ENCODE data around the gene AREL1.

Gene AREL1

GRCh38 chr14:74627076-74627475, 85.8 kb downstream of the AREL1 start:
- TF ChIP-seq SPI1 (IDR thresholded peaks at IDR 0.05; ENCODE audit: borderline replicate concordance, low read depth) = peak; percentile 93
- TF ChIP-seq, protein P1, sequence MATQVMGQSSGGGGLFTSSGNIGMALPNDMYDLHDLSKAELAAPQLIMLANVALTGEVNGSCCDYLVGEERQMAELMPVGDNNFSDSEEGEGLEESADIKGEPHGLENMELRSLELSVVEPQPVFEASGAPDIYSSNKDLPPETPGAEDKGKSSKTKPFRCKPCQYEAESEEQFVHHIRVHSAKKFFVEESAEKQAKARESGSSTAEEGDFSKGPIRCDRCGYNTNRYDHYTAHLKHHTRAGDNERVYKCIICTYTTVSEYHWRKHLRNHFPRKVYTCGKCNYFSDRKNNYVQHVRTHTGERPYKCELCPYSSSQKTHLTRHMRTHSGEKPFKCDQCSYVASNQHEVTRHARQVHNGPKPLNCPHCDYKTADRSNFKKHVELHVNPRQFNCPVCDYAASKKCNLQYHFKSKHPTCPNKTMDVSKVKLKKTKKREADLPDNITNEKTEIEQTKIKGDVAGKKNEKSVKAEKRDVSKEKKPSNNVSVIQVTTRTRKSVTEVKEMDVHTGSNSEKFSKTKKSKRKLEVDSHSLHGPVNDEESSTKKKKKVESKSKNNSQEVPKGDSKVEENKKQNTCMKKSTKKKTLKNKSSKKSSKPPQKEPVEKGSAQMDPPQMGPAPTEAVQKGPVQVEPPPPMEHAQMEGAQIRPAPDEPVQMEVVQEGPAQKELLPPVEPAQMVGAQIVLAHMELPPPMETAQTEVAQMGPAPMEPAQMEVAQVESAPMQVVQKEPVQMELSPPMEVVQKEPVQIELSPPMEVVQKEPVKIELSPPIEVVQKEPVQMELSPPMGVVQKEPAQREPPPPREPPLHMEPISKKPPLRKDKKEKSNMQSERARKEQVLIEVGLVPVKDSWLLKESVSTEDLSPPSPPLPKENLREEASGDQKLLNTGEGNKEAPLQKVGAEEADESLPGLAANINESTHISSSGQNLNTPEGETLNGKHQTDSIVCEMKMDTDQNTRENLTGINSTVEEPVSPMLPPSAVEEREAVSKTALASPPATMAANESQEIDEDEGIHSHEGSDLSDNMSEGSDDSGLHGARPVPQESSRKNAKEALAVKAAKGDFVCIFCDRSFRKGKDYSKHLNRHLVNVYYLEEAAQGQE (IDR thresholded peaks at IDR 0.05; ENCODE audit: insufficient replicate concordance, low read depth) = no peak

DNA sequence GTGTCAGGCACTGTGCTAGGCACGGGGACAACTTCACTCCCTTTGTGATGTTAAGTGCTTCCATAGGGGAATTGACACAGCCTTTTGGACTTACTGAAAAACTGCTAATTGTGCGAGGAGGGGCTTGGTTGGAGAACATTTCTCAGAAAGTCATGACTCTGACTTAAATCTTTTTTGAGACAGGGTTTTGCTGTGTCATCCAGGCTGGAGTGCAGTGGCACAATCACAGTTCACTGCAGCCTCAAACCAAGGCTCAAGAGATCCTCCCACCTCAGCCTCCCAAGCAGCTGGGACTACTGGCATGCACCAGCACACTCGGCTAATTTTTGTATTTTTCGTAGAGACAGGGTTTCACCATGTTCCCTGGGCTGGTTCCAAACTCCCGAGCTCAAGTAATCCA, 90.6 kb downstream of the AREL1 start:
- no peak overlapping the region for H3K4me3 ChIP-seq (replicated peaks; ENCODE audit: insufficient read depth, low read length)
- no peak overlapping the region for H3K27ac ChIP-seq (replicated peaks)
- DNase-seq (ENCODE audit: low read depth in 1 of 2, low spot score in 1 of 2) = no peak
- TF ChIP-seq CTCF (IDR thresholded peaks at IDR 0.05; ENCODE audit: insufficient read depth, low read length) (no peak), GABPA (IDR thresholded peaks at IDR 0.05; ENCODE audit: low read depth) (no peak), POLR2AphosphoS5 (IDR thresholded peaks at IDR 0.05; ENCODE audit: low read depth) (no peak), SPI1 (IDR thresholded peaks at IDR 0.05; ENCODE audit: borderline replicate concordance, low read depth) (no peak)
- TF ChIP-seq, protein P1 (IDR thresholded peaks at IDR 0.05; ENCODE audit: insufficient replicate concordance, low read depth) = no peak
- H3K27me3 ChIP-seq (ENCODE audit: insufficient read depth, poor library complexity, severe bottlenecking) = no peaks in the 10 kb centered on the region

More at GRCh38 chr14:74627076-74627475, 85.8 kb downstream of the AREL1 start:
- H3K27ac ChIP-seq (replicated peaks) = peak overlapping the region; percentile 43
- no peaks in the 10 kb centered on the region for H3K27me3 ChIP-seq (ENCODE audit: insufficient read depth, poor library complexity, severe bottlenecking)
- no peak overlapping the region for H3K4me3 ChIP-seq (replicated peaks; ENCODE audit: insufficient read depth, low read length)
- peak in 1 of 2 experiments; percentile 44 for DNase-seq (ENCODE audit: low read depth in 1 of 2, low spot score in 1 of 2)

DNA sequence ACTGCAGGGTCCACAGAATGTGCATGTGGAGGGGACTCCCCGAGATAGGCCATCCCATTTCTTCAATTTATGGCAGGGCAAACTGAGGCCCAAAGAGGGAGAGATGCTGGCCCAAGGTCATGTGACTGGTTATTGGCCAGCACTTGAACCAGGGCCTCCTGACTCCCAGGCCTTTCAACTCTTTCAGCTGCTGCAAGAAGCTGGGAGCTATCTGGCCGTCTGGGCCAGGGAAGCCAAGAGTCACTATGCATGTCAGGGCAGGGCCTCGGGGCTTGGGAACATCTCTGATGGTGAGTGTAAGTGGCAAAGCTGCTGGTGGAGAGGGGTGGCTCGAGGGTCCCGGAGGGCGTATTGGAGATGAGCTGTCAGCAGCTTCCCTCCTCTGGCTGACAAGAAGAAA, 91.3 kb downstream of the AREL1 start:
- DNase-seq (ENCODE audit: low read depth in 1 of 2, low spot score in 1 of 2) = no peak
- TF ChIP-seq SPI1 (IDR thresholded peaks at IDR 0.05; ENCODE audit: borderline replicate concordance, low read depth) (no peak), CTCF (IDR thresholded peaks at IDR 0.05; ENCODE audit: insufficient read depth, low read length) (no peak), POLR2AphosphoS5 (IDR thresholded peaks at IDR 0.05; ENCODE audit: low read depth) (no peak), GABPA (IDR thresholded peaks at IDR 0.05; ENCODE audit: low read depth) (no peak)
- TF ChIP-seq, protein P1 (IDR thresholded peaks at IDR 0.05; ENCODE audit: insufficient replicate concordance, low read depth) = no peak
- H3K27ac ChIP-seq (replicated peaks) = no peak overlapping the region
- no peaks in the 10 kb centered on the region for H3K27me3 ChIP-seq (ENCODE audit: insufficient read depth, poor library complexity, severe bottlenecking)
- H3K4me3 ChIP-seq (replicated peaks; ENCODE audit: insufficient read depth, low read length) = no peak overlapping the region
